ENCODE results near the gene EPHB1.

Gene EPHB1

DNA sequence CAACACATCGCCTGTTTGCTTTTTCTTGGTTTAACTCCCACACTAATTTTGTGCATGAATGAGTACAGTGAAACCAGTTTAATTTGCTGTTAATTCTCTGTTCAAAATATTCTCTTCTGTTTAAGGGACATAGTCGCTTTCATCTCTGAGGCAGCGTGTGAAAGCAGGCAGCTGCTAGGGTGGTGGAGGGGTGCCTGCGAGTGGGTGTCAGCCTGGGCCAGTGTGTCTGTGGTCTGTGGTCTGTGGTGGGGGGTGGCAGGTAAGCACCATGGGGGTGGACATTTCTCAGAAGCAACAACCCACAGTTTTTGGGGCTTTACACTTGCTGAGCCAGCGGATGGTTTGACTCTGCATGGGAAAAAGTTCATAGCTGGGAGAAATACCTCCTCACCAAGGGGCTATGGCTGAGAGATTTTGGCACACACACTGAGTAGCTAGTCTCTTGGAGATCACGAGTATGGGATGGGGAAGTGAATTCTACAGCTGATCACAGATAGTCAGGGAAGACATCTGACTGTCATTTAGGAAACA, 109.2 kb downstream of the EPHB1 start:
- in situ Hi-C loops (cut with HindIII; ENCODE audit: low sequenced_read_pairs) = loop anchor here (5.0 kb wide), 1 partner anchor 33 kb away; no protein-coding TSS in a partner anchor

DNA sequence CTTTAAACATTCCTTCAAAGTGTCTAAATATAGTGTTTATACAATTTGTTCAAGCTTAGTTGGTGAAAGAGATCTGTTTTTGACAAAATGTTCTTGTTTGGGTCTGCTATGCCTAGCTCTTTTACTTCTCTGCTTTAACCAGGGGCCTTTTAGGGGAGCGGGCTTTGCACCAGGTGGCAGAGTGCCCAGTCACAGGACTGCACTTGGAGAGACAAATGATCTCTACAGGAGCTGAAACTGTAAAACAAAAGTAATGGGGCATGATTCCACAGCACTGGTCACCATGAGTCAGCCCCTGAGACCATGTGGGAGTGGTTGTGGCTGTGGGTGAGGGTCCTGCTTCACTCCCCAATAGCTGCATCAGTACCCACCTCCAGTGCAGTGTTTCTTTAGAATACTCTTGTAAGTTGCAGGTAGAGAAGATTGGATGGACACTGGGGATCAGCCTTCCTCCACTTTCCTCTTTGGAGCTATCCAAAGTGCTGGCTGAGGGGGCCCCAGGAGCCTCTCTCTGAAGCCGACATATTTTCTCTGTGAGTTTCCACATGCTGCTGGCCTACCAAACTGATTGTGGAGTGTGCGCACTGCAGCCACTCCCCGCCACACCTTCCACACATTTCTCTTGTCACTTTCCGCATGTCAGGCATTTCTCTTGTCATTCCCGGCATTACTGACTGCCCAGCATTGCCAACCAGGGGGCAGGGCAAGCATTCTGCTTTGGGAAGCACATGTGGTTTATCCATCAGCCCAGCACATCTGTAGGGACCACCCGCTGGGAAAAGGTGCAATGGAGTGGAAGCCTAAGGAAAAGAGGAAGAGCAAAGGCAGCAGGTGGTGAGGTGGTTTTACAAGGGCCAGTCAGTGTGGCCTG, 110.0 kb downstream of the EPHB1 start:
- in situ Hi-C loops (cut with HindIII; ENCODE audit: low sequenced_read_pairs) = loop anchor here (5.0 kb wide), 2 partner anchors 32 to 88 kb away; no protein-coding TSS in a partner anchor

DNA sequence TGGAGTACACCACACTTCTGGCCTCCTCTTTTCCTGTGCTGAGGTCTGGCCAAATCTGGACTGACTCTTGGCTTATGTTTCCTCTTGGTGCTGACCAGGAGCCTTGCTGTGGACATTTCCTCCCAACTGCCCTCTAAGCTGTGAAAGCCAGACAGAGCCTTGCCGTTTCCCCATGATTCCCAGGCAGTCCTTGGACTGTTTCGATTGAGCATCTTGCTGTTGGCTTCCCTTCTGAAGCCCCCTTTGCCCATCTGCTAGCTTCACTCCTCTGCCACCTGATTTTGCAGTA, 110.5 kb downstream of the EPHB1 start:
- in situ Hi-C loops (cut with HindIII; ENCODE audit: low sequenced_read_pairs) = loop anchor here (5.0 kb wide), 1 partner anchor 88 kb away; no protein-coding TSS in a partner anchor

DNA sequence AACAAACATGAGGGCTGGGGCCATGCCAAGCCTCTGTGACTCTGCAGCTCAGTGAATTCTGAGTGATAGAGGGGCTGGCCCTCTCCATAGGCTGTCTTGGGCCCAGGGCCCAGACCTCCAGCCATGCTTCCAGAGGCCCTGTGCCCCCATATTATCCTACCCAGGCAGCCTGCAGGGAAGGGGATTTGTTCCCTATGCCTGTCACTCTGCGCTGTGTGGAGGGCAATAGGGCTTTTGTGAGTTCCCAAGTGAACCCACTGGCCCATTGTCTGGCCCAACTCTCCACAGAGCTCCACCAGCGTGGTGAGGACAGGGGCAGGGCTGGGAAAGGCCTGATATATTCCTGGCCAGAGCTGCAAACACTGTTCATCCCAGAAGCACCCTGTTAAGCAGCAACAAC, 113.2 kb downstream of the EPHB1 start:
- in situ Hi-C loops (cut with HindIII; ENCODE audit: low sequenced_read_pairs) = loop anchor here (5.0 kb wide), 1 partner anchor 91 kb away; no protein-coding TSS in a partner anchor

DNA sequence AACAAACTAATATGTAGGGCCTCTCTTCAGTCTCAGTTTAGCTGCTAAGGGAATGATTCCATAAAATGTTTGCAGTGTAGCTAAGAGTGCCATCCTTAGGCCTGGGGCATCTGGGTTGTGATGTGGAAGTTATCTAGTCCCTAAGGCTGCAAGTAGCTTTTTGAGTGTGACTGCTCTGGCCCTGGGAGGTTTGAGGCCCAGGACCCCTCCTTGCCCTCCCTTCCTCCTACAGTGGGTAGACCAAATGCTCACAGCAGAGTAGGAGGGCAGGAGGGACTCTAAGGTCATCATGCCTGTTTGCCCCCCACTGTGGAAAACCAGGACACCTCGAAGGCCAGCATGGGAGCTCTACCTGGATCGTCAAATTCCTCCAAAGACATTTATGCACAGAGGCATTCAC, 115.0 kb downstream of the EPHB1 start:
- in situ Hi-C loops (cut with HindIII; ENCODE audit: low sequenced_read_pairs) = no loop called here

DNA sequence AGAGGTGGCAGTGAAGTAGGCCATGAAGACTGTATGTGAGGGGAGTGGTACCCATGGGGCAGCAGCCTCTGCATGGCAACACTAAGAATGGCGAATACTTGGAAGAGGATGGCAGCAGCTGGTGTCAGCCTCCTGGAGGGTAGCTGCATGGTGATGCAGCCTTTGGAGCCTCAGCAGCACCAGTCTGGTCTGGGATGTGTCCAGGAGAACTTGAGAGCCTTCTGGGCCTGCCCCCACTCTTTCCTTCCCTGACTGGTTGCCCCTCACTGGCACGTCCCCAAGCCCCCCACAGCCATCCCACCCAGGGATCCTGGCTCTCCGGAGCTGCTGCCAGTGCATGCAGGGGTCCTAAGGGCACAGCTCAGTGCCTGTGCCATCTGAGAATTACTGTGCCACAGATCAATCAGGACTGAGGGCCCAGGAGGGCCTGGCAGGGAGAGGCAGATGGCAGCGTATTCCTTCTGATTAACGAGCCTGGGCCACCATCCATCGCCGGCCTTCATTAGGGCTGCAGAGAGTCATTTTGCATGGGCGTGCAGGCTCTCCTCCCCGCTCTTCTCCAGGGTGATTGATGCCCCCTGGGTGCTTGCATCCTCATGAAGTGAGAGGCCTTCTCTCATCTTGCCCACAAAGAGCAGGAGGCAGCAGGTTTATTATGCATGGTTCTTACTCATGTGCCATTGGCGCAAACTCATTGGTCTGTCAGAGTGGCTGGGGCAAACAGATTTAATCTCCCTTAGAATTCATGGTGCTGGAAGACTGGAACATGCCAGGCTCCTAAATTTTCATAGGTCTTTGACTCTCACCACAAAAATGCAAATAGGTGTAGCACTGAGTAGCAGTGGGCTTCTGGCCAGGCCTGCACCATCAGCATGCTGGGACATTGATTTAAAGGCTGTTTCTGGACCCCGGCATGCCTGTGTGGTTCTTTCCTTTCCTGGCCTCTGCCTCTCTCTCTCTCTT, 116.8 kb downstream of the EPHB1 start:
- in situ Hi-C loops (cut with HindIII; ENCODE audit: low sequenced_read_pairs) = no loop called here

DNA sequence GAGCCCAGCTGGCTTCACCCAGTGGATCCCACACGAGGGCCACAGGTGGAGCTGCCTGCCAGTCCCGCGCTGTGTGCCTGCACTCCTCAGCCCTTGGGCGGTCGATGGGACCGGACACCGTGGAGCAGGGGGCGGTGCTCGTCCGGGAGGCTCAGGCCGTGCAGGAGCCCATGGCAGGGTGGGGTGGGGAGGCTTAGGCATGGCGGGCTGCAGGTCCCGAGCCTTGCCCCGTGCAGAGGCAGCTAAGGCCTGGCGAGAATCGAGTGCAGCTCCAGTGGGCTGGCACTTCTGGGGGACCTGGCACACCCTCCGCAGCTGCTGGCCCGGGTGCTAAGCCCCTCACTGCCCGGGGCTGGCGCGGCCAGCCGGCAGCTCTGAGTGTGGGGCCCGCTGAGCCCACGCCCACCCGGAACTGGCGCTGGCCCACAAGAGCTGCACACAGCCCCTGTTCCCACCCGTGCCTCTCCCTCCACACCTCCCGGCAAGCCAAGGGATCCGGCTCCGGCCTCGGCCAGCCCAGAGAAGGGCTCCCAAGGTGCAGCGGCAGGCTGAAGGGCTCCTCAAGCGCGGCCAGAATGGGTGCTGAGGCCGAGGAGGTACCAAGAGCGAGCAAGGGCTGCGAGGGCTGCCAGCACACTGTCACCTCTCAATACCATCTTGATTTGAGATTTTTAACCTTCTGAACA, 121.4 kb downstream of the EPHB1 start:
- in situ Hi-C loops (cut with HindIII; ENCODE audit: low sequenced_read_pairs) = no loop called here

DNA sequence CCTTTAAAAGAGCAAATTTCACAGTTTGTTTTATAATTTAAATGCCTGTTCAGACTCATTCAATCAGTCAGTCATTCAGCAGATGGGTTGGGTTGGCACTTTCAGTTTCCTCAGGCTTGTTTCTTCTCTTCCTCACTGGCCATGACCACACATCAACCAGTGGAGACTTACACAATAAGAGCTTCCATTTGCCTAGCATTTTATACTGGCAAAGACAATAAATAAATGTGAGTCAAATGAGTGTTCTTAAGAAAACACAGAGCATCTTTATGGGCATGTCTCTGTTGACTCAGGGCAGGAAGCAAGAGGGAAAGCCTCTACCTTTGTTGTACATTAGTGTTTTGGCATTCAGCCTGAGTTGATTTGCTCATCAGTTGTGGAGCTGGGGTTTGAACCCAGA, 122.6 kb downstream of the EPHB1 start:
- in situ Hi-C loops (cut with HindIII; ENCODE audit: low sequenced_read_pairs) = no loop called here

DNA sequence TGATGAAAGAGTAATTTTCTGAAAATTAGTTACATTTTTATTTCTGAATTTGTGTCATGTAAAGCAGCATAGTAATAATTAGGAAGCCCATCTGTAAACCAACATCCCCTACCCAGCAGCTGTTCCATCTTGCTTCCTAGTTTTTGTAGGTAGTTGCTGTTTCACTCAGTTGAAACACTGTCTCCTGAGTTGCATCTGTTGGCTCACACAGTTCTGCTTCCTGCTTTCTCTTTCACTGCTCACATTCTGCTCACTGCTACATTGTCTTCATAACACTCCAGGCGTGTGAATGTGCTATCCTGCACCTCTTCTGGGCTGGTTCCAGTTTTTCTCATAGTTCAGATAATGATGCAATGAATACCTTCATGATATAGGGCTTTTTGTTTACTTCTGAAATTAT, 123.4 kb downstream of the EPHB1 start:
- in situ Hi-C loops (cut with HindIII; ENCODE audit: low sequenced_read_pairs) = no loop called here

DNA sequence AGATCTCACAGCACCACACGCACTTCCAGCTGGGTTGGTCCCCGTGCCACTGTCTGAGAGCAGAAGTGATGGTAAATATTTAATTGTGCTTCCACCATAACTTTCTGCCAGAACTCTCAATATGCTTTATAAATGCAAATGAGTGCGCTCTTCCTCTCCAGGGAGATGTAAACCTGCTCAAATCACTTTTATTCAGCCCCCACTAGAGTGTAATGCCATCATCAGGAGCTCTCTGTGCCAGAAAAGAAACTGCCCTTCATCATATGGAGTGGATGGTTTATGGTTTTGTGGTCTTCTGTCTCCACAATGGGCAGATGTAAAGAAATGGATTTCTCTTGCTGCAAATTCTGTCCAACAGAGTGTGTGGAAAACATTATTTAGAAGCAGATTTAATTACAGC, 127.0 kb downstream of the EPHB1 start:
- in situ Hi-C loops (cut with HindIII; ENCODE audit: low sequenced_read_pairs) = no loop called here

DNA sequence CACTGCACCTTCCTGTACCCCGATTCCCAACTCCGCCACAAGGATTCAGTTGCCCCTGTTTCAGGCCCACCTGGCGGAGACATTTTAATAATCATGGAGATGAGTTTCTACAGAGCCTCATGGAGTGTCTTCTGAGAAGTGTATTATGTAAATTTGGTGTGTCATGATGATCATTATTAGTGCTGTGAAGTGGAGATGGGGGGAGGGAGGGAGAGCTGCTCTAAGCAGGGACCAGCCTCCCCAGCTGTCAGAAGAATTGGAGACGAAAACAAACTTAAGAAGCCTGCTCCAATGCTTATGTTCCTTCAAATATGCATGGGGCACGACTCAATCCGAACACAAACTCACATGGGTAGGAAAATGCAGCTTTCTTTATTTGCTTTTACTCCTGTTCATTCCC, 127.8 kb downstream of the EPHB1 start:
- in situ Hi-C loops (cut with HindIII; ENCODE audit: low sequenced_read_pairs) = no loop called here

DNA sequence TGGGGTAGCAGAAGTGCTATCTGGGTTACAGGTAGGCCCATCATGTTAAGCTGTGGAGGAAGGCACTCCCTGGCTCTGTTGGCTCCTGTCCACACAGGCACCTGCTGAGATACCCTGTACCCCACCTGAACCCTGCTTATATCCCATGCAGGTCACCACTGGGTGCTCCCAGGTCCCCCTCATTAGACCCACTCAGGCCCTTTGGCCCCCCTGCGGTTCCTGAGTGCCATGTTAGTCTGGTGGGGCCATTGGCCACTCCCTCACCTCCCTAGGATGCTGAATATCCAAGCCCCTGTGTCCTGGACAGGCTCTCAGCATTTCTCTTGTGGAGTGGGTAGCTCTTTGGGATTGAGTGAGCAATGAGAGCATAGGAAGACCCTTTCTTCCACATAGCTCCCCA, 128.2 kb downstream of the EPHB1 start:
- in situ Hi-C loops (cut with HindIII; ENCODE audit: low sequenced_read_pairs) = no loop called here

DNA sequence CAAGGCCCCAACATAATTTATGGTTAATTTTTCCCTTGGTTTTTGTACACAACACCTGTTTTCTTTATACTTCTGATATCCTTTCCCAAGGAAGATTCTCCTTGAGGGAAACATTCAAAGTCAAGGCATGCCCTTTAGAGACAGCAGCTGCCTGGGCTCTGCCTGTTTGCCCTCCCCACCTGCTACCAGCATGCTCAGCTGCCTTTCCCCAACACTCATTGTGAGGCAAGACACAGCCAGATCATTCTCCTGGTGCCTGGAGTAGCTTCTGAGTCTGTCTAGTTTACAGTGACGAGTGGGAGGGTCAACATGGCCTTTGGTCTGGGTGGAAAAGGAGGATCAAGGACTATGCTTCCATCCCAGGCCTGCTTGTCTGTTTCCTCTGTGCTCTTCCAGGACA, 132.5 kb downstream of the EPHB1 start:
- in situ Hi-C loops (cut with HindIII; ENCODE audit: low sequenced_read_pairs) = no loop called here

DNA sequence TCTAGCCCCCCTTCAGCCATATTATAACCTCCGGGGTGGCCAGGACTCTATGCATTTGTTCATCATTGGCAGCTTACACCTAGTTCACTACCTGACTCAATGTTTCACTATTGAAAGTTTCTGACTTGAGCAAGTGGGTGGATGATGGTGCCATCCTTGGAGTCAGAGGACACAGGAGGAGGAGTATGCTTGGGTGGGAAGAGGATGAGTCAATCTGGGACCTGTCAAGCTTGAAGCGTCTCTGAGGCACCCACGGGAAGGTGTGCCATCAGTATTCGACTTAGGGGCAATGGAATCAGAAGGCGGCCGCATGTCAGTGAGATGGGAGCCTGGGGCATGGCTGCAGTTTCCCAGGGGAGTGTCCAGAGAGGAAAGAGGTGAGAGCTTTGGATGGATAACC, 133.3 kb downstream of the EPHB1 start:
- in situ Hi-C loops (cut with HindIII; ENCODE audit: low sequenced_read_pairs) = no loop called here

DNA sequence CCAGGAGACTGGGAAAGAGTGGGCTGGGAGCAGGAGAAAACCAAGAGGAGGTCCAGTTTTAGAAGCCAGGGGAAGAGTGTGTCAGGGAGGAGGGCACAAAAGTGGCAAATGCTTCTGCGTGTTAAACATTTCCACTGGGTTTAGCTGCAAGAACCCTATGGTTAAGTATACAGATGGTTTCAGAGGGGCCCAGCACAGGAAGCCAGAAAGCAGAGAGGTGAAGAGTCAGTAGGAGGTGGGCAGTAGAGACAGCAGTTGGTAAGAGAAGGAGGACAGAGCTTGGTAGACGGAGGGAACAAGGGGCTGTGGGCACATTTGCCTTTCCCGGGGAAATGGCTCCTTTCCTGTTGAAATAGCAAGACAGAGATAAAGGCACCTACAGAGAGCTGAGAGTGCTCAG, 133.8 kb downstream of the EPHB1 start:
- in situ Hi-C loops (cut with HindIII; ENCODE audit: low sequenced_read_pairs) = no loop called here

DNA sequence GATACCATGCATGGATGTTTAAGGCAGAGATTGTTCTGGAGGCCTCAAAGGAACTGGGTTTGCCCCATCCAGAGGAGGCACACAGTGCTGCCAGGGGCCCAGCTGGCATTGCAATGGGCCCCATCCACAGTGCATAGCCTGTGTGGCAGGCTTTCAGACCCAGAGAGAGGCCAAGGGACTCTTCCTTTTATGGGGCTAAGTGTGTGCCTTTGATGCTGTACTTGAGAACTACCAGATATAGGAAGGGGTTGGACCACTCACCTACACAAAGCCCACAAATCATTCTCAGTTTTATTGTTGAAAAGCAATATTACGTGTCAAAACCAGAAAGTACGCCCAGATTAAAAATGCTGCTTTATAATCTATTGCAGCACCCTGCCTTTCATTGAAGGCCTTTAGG, 134.9 kb downstream of the EPHB1 start:
- in situ Hi-C loops (cut with HindIII; ENCODE audit: low sequenced_read_pairs) = no loop called here

DNA sequence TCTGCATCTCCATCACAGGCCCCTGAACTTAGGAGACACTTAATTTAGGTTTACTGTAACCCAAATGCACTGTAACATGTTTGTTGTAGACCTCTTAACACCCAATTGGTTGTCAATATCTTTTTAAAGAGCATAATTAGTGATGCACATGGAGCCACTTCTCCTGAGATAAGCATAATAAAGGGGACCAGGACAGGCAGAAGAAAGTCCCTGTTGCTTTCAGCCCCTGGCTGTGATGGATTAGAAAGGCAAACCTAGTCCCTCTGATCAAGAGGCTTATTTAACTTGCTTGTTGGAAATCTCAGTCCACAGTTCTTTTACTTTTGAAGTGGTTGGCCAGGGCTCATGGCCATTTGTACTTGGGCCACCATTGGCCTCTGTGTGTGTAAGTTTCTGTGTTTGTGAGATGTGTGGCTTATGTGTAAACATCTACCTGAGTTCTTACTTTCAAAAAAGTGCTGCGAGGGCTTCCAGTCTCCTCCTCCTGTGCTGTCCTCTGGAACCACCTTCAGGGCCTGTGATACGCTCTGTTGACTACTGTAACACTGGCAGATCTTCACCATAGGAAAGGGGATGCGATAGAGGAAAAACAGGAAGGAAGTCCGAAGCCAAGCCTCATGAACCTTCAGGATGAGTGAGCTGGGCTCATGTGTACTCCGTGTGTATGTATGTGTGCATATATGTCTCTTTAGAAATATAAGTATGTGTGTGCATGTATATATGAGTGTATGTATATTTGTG, 136.2 kb downstream of the EPHB1 start:
- in situ Hi-C loops (cut with HindIII; ENCODE audit: low sequenced_read_pairs) = no loop called here

DNA sequence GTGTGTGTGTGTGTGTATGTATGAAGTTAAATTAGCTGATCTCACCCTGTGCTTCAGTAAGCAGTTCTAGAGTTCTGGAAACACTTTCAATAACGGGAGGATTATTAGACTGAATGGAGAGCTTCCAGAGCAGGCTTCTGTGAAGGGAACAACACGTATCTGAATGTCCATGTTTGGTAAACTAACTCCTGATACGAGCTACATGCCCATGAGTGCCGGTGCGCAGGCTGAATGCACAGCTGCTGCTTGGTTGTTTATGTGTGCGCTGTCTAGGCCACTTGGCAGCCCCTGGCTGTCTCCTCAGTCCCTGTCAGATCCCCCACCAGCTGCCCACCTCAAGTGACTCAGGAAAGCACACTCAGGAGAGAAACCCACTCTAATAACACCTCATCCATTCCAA, 137.0 kb downstream of the EPHB1 start:
- in situ Hi-C loops (cut with HindIII; ENCODE audit: low sequenced_read_pairs) = no loop called here

DNA sequence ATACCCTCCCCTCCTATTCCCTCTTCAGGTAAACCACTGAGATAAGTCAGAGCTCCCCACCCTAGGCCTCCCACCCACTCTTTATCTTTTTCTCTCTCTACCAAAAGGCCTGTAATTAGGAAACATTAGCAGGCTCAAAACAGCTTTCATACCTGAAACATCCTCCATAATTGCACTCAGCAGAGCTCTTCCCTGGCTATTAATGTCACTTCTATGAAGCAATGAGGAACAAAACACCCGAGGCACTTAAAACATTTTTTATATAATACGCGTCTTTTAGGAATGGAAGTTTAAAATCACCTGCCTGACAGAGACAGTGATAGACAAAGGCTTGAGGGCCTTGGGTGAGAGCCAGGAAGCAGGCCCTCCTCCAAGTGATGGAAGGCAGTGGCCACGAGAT, 138.9 kb downstream of the EPHB1 start:
- in situ Hi-C loops (cut with HindIII; ENCODE audit: low sequenced_read_pairs) = no loop called here

DNA sequence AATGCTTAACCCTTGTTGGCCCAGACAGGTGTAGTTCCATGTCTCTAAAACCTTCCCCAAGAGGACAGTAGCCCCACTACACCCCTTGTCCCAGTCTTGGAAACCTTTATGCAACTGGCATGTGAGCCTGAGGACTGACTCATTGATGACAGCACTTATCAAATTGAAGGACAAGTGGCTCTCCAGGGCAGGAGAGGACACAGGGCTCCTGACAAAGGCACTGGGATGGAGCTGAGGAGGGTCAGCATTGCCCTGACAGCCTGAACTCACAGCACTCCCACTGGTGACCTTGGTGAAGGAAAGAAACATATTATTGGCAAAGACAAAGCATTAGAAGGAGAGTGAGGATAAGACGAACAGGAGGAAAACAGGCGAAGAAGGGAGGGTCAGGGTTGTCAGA, 139.9 kb downstream of the EPHB1 start:
- in situ Hi-C loops (cut with HindIII; ENCODE audit: low sequenced_read_pairs) = loop anchor here (5.0 kb wide), 1 partner anchor 33 kb away; no protein-coding TSS in a partner anchor

All from endothelial cell of hepatic sinusoid (primary cell).